ENCODE results near the gene GNL3L.

DNA sequence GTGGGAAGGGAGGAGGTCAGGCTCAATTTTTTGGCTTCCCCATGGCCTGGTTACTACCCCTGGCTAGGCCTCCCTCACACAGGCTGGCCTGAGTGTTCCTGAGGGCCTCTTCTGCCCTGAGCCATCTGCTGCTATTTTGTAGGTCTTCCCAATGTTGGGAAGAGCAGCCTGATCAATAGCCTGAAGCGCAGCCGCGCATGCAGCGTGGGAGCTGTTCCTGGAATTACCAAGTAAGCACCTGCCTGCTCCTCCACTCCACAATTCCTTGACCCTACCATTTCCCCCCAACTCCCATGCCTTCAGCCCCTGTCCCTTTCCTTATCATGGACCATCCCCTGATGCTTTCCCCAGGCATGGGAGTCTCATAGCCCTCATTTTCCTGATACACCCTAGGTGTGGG lies 20.8 kb downstream of the GNL3L start:
- TF ChIP-seq CTCF (conservative IDR thresholded peaks at IDR 0.05; ENCODE audit: low read length), result no peak
- TF ChIP-seq EZH2phosphoT487 (IDR thresholded peaks at IDR 0.05; ENCODE audit: borderline replicate concordance), result no peak
